Measurements from ENCODE around the gene DGCR8.
"Not testable (repeated sequence)": the region's sequence is repeated elsewhere in the genome, so short reads cannot be mapped to it uniquely, and the experiment has no call there.

DGCR8 gene

GRCh38 chr22:20053407-20054033 lies 26.5 kb upstream of the DGCR8 start:
- DNase-seq, result no peak

- no peak for DNase-seq
Observed at GRCh38 chr22:20054034-20054427, 26.0 kb upstream of the DGCR8 start.

DNA sequence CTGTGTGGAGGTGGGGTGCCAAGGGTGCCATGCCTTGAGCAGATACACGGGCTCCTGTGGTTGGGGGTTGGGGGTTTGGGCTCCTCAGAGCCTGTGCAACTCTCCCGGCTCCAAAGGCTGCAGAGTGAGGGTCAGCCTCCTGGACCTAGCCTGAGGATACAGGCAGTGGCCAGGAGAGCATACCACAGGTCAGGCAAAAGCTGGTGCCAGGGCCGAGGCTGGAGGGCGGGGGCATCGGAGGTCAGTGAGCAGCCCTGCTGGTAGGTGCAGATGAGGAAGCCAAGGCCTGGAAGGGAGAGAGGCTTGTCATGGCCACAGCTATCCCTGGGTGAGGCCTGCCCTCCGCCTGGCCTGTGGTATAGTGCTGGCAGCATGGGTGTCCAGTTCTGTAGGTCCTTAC lies 25.6 kb upstream of the DGCR8 start:
- DNase-seq, result no peak

GRCh38 chr22:20055144-20055543 lies 24.9 kb upstream of the DGCR8 start:
- no peak for DNase-seq

DNA sequence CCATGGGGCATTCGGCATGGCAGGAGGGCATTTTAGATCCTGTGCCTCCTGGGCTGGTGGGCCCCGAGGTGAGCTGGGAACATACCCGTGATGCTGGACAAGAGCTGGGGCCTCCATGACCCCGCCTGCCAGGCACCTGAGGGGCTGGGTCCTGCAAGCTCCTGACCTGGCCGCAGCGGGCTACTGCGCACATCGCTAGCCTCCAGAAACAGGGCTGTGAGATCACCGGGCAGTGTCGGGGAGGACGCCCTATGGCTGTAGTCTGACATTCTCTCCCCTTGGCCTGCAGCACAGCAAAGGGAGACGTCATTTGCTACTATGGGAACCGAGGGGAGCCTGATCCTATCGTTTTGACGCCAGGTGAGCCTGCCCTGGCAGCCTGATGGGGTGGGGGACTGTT lies 24.4 kb upstream of the DGCR8 start:
- no peak for DNase-seq

- DNase-seq, result no peak
Observed at GRCh38 chr22:20056161-20056560, 23.9 kb upstream of the DGCR8 start.

GRCh38 chr22:20056696-20057386 lies 23.2 kb upstream of the DGCR8 start:
- no peak for DNase-seq

DNA sequence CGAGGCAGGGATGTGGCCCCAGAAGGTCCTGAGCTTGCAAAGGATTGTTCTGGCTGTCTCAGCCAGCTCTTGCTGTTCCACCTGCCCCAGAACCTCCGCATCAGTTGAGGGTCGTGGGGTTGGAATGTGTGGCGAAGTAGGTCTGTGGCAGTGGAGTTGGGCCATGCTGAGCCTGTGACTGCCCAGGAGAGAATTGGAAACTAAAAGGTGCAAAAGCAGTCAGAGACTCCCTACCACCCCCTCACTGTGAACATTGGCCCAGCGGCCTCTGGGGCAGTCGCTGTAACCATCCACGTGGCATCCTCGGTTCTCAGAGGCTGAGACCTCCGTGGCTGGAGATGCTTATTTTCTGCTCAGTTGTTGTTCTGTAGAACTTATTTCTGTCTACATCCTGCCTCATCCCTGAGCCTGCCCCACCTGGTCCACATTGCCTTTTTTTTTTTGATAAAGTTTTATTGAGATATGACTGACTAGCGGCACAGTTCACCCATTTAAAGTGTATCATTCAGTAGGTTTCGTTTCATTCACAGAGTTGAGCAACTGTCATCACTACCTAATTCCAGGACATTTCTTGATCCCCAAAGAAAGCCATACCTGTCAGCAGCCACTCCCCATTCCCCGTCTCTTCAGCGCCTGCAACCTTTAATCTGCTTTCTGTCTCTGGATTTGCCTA lies 22.3 kb upstream of the DGCR8 start:
- no peak for DNase-seq

GRCh38 chr22:20058989-20059770 lies 20.9 kb upstream of the DGCR8 start:
- no peak for DNase-seq

DNA sequence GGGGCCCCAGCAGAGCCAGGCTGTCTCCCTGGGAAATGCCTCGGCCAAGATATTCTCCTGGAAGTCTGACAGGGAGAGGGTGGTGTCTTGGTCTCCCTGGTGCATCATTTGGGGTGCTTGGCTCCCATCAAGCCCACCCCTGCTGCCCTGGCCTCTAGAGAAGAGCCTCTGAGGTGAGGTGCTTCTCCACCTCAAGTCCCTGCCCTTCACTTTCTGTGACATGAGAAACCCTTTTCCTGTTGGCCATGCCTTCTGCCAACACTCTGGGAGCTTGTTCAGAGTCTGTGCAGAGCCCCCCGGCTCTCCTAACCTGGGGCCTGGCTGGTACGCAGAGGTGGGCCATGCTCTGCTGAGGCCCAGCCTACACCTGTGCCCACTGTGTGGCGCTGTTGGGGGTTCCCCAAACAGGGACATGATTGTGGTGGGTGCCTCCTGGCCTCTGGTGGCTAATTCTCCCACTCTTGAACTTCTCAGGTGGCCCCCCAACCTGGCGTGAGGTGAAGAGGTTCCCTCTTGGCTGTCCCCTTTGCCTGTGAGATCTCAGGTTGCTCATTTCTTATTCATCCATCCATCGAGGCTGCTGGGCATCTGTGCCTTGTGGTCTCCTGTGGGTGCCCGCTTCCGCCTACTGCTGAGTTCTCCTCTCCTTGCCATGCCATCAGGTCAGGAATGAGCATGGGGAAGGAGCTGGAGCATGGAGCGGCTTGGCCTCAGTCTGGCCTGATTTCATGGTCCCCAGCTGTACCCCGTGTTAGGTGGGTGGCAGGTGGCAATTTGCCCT lies 19.2 kb upstream of the DGCR8 start:
- DNase-seq, result no peak

DNA sequence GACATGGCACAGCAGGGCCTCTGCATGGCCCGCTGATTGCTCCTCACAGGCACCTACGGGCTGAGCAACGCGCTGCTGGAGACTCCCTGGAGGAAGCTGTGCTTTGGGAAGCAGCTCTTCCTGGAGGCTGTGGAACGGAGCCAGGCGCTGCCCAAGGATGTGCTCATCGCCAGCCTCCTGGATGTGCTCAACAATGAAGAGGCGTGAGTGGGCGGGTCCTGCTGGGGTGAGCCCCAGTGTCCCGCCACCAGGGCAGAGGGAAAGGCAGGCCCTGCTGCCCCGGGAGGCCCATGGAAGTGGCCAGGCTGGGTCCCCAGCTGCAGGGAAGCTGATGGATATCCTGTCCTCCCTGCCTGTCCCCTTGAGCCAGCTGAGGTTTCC lies 18.6 kb upstream of the DGCR8 start:
- DNase-seq, result no peak

GRCh38 chr22:20062043-20062765 lies 17.8 kb upstream of the DGCR8 start:
- no peak for DNase-seq

DNA sequence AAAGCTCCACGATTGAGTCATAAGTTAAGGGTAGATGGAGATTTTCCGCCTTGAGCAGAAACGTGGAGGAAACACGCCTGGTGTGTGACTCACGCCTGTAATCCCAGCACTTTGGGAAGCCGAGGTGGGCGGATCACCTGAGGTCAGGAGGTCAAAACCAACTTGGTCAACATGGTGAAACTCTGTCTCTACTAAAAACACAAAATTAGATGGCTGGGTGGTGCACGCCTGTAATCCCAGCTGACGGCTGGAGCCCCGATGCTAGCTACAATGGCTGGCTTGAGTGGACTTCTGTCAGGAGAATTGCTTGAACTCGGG lies 17.3 kb upstream of the DGCR8 start:
- no peak for DNase-seq

- no peak for DNase-seq
Observed at GRCh38 chr22:20063271-20064139, 16.5 kb upstream of the DGCR8 start.

GRCh38 chr22:20064140-20064480 lies 15.9 kb upstream of the DGCR8 start:
- DNase-seq, result no peak

DNA sequence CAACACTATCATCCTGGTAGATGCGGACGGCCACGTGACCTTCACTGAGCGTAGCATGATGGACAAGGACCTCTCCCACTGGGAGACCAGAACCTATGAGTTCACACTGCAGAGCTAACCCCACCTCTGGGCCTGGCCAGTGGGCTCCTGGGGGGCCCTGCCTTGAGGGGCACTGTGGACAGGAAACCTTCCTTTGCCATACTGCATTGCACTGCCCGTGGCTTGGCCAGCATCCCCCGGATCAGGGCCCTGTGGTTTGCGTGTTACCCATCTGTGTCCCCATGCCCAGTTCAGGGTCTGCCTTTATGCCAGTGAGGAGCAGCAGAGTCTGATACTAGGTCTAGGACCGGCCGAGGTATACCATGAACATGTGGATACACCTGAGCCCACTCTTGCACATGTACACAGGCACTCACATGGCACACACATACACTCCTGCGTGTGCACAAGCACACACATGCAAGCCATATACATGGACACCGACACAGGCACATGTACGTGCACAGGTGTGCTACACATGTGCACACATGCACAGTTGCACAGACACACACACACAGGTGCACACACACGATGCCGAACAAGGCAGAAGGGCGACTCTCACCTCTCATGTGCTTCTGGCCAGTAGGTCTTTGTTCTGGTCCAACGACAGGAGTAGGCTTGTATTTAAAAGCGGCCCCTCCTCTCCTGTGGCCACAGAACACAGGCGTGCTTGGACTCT lies 15.3 kb upstream of the DGCR8 start:
- DNase-seq, result no peak

GRCh38 chr22:20065896-20066616 lies 14.0 kb upstream of the DGCR8 start:
- DNase-seq, result no peak

DNA sequence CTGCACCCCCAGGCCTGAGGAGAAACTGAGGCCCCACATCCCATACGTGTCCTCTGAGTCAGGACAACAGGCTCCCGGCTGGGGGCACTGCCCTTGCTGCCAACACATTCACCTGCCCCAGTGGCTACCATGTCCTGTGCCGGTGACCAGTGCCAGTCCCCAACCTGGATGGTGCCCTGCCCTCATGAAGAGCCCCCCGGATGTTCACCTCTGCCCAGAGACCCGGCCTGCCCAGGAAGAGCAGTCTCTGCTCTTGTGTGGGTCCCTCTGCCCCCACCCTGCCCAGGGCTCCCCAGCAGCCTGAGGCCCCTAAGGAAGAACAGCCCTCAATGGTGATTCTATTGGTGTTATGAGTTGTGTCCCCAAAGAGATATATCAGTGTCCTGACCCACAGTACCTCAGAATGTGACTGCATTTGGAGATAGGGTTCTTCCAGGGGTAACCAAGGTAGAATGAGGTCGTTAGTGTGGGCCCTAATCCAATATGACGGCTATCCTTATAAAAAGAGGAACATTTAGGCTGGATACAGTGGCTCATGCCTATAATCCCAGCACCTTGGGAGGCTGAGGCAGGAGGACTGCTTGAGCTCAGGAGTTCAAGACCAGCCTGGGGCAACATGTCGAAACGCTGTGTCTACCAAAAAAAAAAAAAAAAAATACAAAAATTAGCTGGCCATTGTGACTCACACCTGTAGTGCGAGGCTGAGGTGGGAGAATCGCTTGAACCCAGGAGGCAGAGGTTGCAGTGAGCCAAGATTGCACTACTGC lies 13.2 kb upstream of the DGCR8 start:
- DNase-seq, result no peak

- DNase-seq, result not testable (repeated sequence)
Observed at GRCh38 chr22:20067384-20067682, 12.7 kb upstream of the DGCR8 start.
